PFSK-1 (cell line): ENCODE data around the gene TGM1.

Source experiments
- FOXP2 ChIP-seq: optimal IDR thresholded peaks from 2 replicates; pipeline ENCODE3; 2011; ENCODE audit warnings: borderline replicate concordance, control low read depth, inconsistent platforms; ENCODE audit not compliant: insufficient read depth; ENCODE audit errors: extremely low read length, extremely low read depth
- POLR2AphosphoS5 ChIP-seq: IDR thresholded peaks from 2 replicates; pipeline ENCODE4 v1.6.1; 2012; ENCODE audit warnings: low read depth, mild to moderate bottlenecking, control low read depth, low read length, moderate library complexity
- SIN3A ChIP-seq: IDR thresholded peaks from 2 replicates; pipeline ENCODE4 v1.6.1; 2012; ENCODE audit warnings: mild to moderate bottlenecking, low read length, moderate library complexity, borderline replicate concordance; ENCODE audit not compliant: insufficient read depth
- TAF1 ChIP-seq: IDR thresholded peaks from 2 replicates; pipeline ENCODE4 v1.6.1; 2012; ENCODE audit warnings: low read length, control low read depth, borderline replicate concordance; ENCODE audit not compliant: insufficient read depth
- TF ChIP-seq, protein P1 (sequence below), 2 experiments: IDR thresholded peaks; 2 replicates each; pipeline versions ENCODE4 v1.6.1 to v1.8.0; 2011 to 2012; ENCODE audit warnings: low read depth in 2 of 2, low read length in 2 of 2, control low read depth in 1 of 2, inconsistent platforms in 1 of 2, mild to moderate bottlenecking in 1 of 2, moderate library complexity in 1 of 2; ENCODE audit not compliant: insufficient read depth in 1 of 2

TGM1 gene

DNA sequence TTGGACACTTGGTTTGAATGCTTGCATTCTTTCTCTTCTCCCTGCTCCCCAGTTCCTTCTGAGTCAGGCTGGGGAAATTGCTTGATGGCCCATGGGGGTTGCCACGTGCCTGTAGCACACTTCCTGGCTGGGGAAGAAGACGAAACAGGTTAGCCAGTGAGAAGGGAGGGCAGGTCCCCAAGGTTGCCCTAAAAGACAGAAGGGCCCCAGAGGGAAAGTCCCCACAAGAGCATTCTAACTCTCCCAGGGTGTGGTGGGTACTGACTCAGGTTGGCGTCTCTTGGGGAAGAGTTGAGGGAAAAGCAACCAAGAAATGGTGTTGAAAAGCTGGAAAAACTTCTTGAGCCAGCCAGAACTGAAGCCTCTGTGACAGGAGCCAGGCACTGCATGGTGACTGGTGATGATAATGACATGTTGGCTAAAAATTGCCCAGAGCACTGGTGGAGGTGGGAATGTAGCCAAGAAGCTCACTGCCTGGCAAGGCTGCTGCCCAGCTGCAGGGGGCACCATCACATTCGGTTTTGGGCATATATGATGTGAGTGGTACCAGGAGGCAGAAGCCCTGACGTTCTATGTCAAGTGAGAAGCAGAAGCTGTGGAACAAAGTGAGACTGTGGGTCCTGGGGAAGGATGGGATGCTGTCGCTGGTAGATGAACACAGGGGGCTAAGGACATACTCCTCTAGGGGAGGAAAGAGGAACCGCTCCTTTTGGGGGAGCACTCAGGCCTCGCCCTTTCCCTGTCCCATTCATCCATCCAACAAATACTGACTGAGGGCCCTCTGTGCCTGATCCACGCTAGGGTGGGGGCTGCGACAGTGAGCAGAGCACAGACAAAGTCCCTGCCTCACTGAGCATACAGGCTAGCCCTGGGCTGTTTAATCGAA is 16.6 kb upstream of the TGM1 start:
- no peak for TF ChIP-seq FOXP2
- no peak for TF ChIP-seq SIN3A
- no peak for TF ChIP-seq TAF1
- TF ChIP-seq, protein P1, sequence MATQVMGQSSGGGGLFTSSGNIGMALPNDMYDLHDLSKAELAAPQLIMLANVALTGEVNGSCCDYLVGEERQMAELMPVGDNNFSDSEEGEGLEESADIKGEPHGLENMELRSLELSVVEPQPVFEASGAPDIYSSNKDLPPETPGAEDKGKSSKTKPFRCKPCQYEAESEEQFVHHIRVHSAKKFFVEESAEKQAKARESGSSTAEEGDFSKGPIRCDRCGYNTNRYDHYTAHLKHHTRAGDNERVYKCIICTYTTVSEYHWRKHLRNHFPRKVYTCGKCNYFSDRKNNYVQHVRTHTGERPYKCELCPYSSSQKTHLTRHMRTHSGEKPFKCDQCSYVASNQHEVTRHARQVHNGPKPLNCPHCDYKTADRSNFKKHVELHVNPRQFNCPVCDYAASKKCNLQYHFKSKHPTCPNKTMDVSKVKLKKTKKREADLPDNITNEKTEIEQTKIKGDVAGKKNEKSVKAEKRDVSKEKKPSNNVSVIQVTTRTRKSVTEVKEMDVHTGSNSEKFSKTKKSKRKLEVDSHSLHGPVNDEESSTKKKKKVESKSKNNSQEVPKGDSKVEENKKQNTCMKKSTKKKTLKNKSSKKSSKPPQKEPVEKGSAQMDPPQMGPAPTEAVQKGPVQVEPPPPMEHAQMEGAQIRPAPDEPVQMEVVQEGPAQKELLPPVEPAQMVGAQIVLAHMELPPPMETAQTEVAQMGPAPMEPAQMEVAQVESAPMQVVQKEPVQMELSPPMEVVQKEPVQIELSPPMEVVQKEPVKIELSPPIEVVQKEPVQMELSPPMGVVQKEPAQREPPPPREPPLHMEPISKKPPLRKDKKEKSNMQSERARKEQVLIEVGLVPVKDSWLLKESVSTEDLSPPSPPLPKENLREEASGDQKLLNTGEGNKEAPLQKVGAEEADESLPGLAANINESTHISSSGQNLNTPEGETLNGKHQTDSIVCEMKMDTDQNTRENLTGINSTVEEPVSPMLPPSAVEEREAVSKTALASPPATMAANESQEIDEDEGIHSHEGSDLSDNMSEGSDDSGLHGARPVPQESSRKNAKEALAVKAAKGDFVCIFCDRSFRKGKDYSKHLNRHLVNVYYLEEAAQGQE (IDR thresholded peaks at IDR 0.05; ENCODE audit: insufficient read depth in 1 of 2, low read depth in 2 of 2, low read length in 2 of 2) = no peak
- no peak for TF ChIP-seq POLR2AphosphoS5

DNA sequence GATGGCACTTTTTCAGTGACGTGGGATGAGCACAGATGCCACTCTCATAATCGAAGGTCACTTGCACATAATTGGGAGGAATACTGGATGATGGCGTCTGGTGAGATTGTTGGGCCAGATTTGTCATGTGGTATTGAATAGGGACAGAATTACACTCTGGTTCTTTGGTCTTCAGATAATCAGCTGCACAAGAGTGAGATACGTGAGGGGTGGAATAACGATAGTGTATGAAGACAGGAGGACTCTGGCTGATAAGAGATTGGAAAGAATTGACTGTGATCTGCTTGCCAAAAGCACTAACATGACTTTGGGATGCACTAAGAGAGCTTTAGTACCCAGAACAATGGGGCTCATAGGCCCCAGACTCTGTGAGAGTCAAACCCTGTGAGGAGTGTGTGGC is 15.4 kb upstream of the TGM1 start:
- no peak for TF ChIP-seq TAF1
- TF ChIP-seq, protein P1 (IDR thresholded peaks at IDR 0.05; ENCODE audit: insufficient read depth in 1 of 2, low read depth in 2 of 2, low read length in 2 of 2) = no peak
- no peak for TF ChIP-seq FOXP2
- no peak for TF ChIP-seq POLR2AphosphoS5
- no peak for TF ChIP-seq SIN3A

DNA sequence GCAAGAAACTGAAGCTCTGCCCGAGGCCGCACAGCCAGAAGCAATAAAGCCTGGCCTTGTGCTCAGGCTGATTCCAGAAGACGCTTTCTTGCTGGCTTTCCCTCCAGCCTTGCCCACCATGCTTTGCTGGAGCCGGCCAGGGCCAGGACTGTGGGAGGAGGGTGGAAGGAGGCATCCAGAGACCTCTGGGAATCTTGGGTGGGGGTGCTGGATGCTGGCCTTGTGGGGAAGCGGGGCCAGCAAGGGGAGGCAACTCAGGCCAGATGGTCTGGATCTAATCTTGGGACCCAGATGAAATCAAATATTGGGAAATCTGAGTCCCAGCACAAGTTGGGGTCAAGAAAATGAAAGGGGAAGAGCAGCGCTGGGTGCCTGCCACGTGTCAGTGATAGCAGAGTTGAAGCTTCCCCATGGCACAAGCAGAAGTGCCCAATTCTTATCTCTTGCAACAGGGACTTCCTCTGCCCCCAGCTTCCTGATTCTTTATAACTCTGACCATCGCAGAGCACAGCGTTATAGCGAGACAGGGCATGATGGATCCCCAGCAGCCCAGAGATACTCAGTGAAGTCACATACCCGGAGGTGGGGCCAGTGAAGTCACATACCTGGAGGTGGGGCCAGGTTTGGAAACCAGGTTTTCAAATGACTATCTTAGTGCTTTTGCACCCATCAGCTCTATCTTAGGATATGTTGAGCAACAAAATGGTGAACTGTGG is 14.8 kb upstream of the TGM1 start:
- TF ChIP-seq, protein P1 (IDR thresholded peaks at IDR 0.05; ENCODE audit: insufficient read depth in 1 of 2, low read depth in 2 of 2, low read length in 2 of 2) = no peak
- TF ChIP-seq TAF1 (no peak), POLR2AphosphoS5 (no peak), FOXP2 (no peak), SIN3A (no peak)

DNA sequence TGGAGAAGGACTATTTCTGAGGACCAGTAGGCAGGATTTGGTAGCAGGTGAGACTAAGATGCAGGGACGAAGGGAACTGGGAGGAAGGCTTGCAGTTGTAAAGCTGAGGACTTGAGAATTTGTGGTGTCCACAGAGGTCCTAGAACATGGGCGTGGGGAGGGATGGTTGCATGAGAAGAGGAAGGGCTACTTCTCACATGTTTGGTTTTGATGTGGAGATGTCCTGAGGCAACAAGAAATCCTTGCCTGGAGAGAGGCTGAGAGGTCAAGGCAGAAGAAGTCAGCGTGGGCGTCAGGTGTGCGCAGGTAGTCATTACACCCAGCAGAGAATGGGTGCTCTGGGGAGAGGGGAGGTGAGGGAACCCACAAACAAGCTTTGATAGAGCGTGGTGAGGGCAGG is 14.1 kb upstream of the TGM1 start:
- TF ChIP-seq POLR2AphosphoS5 = no peak
- TF ChIP-seq TAF1 = no peak
- TF ChIP-seq SIN3A = no peak
- TF ChIP-seq, protein P1 (IDR thresholded peaks at IDR 0.05; ENCODE audit: insufficient read depth in 1 of 2, low read depth in 2 of 2, low read length in 2 of 2) = no peak
- TF ChIP-seq FOXP2 = no peak
